Mucosa of stomach (tissue), 1 donor: ENCODE results near the gene KCNMA1.

Source experiments
- H3K27me3 ChIP-seq: one replicate; pipeline ENCODE4 v1.7.0; 2013; ENCODE audit warnings: mild to moderate bottlenecking, low read length; ENCODE audit not compliant: control insufficient read depth, insufficient read depth
- H3K36me3 ChIP-seq: one replicate; pipeline ENCODE4 v1.7.0; 2013; ENCODE audit warnings: low read length; ENCODE audit not compliant: control insufficient read depth, insufficient read depth
- H3K4me1 ChIP-seq: one replicate; pipeline ENCODE4 v1.7.0; 2013; ENCODE audit warnings: mild to moderate bottlenecking, low read length; ENCODE audit not compliant: control insufficient read depth, insufficient read depth
- H3K4me3 ChIP-seq: one replicate; pipeline ENCODE4 v1.7.0; 2013; ENCODE audit warnings: low read length
- H3K9ac ChIP-seq: one replicate; pipeline ENCODE4 v1.7.0; 2013; ENCODE audit warnings: mild to moderate bottlenecking, low read length, moderate library complexity
- H3K9me3 ChIP-seq: one replicate; pipeline ENCODE4 v1.7.0; 2013; ENCODE audit warnings: mild to moderate bottlenecking, low read length, moderate library complexity; ENCODE audit not compliant: control insufficient read depth
- donor health status: Pancreatic carcinoma.

KCNMA1 gene

DNA sequence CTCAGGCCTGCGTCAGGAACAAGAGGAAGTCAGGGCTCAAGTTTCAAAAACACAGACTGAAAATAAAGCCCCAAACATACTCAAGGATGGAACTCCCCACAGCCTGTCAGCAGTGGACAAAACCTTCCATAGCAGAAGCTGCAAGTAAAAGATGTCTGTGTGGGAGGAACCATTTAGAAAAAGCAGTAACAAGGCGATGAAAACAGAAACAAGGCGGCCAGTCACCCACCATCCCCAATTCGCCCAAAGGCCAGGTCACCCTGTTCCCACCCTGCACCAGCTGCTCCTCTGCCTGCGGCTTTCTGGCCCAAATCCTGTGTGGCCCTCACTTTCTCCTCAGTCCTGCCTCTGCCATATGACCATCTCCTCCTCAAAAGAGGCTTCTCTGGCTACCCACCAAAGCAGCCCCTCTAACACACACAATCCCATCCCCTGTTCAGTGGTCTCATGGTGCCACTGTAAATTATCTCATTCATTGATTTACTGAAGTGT lies 27.8 kb downstream of the KCNMA1 start:
- H3K4me3 ChIP-seq = no peak overlapping the region
- H3K4me1 ChIP-seq = peaks cover 14% of the 10 kb centered on the region
- H3K27me3 ChIP-seq = peaks cover 2% of the 10 kb centered on the region
- no peak overlapping the region for H3K9ac ChIP-seq
- no peaks in the 10 kb centered on the region for H3K9me3 ChIP-seq
- no peaks in the 10 kb centered on the region for H3K36me3 ChIP-seq

DNA sequence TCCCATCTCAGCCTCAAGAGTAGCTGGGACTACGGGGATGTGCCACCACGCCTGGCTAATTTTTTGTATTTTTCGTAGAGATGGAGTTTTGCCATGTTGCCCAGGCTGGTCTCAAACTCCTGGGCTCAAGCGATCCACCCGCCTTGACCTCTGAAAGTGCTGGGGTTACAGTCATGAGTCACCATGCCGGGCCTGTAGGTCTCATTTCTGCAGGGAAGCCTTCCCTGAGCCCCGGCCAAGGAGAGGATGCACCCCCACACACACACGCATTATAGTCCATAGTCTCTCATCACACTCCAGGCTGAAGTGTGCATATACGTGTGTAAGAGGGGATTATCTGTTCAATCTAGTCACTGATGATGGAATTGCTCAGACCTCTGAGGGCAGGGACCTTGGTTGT lies 29.3 kb downstream of the KCNMA1 start:
- Histone ChIP-seq H3K4me3 (no peak overlapping the region), H3K4me1 (peaks cover 15% of the 10 kb centered on the region), H3K9ac (no peak overlapping the region), H3K9me3 (no peaks in the 10 kb centered on the region), H3K36me3 (no peaks in the 10 kb centered on the region), H3K27me3 (peaks cover 2% of the 10 kb centered on the region)

DNA sequence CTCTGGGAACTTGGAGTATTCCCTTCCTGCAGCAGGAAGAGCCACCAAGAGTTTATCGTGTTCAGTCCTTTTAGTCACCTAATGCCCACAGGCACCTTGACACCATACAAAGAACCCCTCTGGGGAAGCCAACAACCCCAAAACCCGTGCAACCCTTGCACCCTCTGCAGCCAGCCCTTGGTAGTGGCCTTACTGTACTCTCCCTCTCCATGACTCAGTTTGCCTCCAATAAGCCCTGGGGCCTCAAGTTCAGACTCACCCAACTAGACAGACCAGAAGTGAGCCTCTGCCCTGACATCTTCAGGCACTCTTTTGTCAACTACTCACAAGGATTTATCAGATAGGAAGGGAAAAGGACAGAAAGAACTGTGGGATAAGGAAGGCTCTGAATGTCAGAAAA lies 30.9 kb downstream of the KCNMA1 start:
- no peaks in the 10 kb centered on the region for H3K36me3 ChIP-seq
- H3K9ac ChIP-seq = no peak overlapping the region
- peaks cover 20% of the 10 kb centered on the region for H3K4me1 ChIP-seq
- H3K4me3 ChIP-seq = no peak overlapping the region
- H3K9me3 ChIP-seq = no peaks in the 10 kb centered on the region
- no peaks in the 10 kb centered on the region for H3K27me3 ChIP-seq

DNA sequence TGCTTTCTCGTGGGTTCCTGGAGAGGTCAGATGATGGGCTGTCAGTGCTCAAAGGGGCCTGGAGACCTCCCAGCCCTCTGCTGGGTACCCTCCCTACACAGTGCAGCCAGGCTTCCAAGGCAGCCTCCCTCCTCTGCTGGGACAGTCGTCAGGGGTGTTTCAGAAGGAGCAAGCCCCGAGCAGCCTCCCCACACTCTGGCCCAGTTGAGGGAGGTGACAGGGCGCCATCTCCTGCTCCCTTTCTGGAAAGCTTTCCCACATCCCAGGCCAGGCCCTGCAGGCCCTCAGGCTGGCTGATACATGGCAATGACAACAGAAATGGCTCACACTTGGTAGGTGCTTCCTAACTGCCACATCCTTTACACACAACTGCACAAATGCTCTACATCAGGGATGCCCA lies 32.1 kb downstream of the KCNMA1 start:
- no peaks in the 10 kb centered on the region for H3K27me3 ChIP-seq
- H3K9me3 ChIP-seq = no peaks in the 10 kb centered on the region
- no peak overlapping the region for H3K4me3 ChIP-seq
- H3K36me3 ChIP-seq = no peaks in the 10 kb centered on the region
- H3K9ac ChIP-seq = no peak overlapping the region
- peaks cover 24% of the 10 kb centered on the region for H3K4me1 ChIP-seq

DNA sequence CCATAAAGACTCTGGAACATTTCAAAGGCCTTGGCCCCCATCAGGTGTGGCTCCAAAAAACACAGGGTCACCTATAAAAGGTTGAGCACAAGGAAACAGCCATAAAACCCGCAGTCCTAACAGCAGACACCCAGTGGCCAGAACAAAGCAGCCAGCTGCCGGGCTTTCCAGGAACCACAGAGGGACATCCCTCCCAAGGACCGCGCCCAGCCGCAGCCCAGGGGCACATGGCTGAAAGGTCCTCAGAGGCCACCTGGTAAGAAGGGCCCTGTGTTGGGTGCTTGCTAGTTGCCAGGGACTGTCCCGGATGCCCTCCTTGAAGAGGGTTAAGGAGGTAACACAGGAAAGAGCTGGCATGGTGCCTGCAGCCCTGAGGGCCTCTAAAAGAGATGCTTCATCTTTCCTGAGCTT lies 32.7 kb downstream of the KCNMA1 start:
- Histone ChIP-seq H3K9me3 (no peaks in the 10 kb centered on the region), H3K4me1 (peaks cover 24% of the 10 kb centered on the region), H3K27me3 (no peaks in the 10 kb centered on the region), H3K36me3 (no peaks in the 10 kb centered on the region), H3K9ac (no peak overlapping the region), H3K4me3 (no peak overlapping the region)

DNA sequence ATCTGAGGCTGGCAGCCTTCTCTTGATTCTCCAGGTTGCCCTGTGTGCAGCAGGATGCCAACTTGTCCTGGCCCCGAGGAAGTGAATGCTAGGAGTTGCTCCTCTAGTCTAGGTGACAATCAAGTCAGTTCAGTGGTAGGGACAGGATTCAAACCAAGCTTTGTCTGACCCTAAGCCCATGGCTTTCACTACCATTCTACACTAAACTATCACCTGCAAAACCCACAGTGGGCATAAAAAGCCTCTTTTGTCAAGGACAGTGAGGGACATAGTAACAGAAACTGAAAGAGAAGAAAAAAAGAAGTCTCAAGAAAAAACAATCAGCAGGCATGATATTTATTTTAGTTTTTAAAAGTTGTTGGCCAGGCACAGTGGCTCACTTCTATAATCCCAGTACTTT lies 33.5 kb downstream of the KCNMA1 start:
- Histone ChIP-seq H3K9ac (no peak overlapping the region), H3K4me3 (no peak overlapping the region), H3K27me3 (no peaks in the 10 kb centered on the region), H3K9me3 (no peaks in the 10 kb centered on the region), H3K4me1 (peaks cover 24% of the 10 kb centered on the region), H3K36me3 (no peaks in the 10 kb centered on the region)

DNA sequence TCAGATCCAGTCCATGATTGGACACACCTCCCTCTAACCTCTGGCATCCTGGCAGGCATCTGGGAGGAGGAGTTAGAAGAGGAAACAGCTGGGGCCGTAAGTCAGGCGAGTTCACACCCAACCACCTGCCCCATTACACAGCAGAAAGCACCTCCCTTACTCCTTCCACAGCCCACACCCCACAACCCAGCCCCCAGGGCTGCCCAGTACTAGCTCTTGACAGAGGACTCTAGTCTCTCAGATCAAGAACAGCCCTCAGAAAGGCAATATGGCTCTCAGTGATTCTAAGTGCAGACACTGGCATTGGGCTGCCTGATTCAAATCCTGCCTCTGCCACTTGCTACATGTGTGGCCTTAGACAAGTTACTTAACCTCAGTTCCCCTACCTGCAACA lies 34.1 kb downstream of the KCNMA1 start:
- Histone ChIP-seq H3K27me3 (no peaks in the 10 kb centered on the region), H3K36me3 (no peaks in the 10 kb centered on the region), H3K4me3 (no peak overlapping the region), H3K9me3 (no peaks in the 10 kb centered on the region), H3K4me1 (peaks cover 24% of the 10 kb centered on the region), H3K9ac (no peak overlapping the region)

DNA sequence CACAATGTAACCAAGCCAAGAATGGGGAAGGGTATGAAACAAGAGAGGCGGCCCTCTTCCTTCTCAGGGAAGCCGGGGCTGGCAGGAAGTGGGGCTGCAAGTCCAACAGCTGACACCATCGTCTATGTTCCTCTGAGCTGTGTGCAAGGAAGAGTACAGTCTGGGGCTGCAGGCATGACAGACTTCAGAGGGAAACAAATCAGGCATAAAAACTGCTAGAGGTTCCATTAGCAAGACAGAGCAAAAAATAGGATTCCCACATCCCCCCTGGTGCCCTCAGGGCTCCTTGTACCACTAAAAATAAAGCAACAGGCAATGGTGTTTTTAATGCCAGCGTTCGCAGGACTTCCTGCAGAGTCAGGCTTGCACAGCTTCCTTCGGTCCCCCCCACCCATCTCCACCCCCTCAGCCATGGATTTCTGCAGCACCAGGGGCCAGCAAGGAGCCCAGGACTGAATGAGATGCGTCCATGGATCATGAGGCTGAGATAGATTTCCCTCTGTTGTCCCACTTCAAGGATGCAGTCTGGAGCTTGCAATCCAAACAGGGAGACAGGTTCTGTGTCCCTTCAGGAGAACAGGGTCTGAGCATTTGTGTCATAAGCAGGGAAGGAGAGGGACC lies 34.6 kb downstream of the KCNMA1 start:
- no peak overlapping the region for H3K9ac ChIP-seq
- H3K4me3 ChIP-seq = no peak overlapping the region
- H3K36me3 ChIP-seq = no peaks in the 10 kb centered on the region
- no peaks in the 10 kb centered on the region for H3K27me3 ChIP-seq
- peaks cover 24% of the 10 kb centered on the region for H3K4me1 ChIP-seq
- H3K9me3 ChIP-seq = no peaks in the 10 kb centered on the region

DNA sequence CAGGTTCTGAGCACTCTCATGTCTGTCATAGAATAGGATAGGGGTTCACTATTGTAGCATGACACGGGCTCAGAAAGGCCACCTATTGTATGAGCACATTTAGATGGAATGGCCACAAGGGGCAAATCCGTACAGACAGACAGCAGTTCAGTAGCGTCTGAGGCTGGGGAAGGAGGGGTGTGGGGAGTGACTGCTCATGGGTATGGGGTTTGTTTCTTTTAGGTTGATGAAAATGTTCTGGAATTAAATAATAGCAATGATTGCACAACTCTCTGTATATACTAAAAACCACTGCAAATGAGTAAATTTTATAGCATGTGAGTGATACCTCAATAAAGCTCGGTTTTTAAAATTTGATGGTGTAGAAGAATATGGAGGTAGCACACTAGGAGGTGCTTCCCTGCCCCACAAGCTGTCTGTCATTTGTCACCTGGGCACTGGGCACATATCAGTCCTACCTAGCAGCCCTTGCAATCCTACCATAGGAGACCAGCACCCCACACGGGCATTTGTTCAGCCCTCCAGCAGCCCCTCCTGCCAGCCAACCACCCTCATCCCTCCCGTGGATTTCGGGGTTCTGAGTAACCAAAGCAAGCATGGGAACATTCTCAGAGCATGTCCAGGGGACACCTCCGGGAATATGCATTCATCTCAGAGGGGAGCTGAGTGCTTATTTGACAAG lies 35.2 kb downstream of the KCNMA1 start:
- Histone ChIP-seq H3K4me1 (peaks cover 24% of the 10 kb centered on the region), H3K36me3 (no peaks in the 10 kb centered on the region), H3K9ac (no peak overlapping the region), H3K4me3 (no peak overlapping the region), H3K9me3 (no peaks in the 10 kb centered on the region), H3K27me3 (no peaks in the 10 kb centered on the region)

DNA sequence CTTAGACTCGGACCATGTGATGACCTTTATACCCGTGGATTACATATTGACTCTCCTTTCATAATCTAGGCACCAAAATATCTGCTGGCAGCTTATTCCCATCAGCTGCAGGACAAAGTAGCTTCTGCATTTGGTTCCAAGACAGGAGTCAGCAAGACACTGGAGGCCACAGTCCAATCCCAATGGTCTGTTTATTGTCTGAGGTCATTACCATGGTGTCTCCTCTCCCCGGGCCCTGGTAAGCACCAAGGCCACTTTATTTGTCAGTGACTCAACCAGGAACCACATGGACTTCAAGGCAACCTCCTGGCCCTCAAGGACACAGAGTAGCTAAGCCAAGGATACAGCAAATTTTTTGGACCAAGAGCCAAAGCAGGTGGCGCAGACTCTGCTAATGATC lies 36.1 kb downstream of the KCNMA1 start:
- H3K4me3 ChIP-seq = no peak overlapping the region
- H3K9me3 ChIP-seq = no peaks in the 10 kb centered on the region
- H3K9ac ChIP-seq = no peak overlapping the region
- H3K36me3 ChIP-seq = no peaks in the 10 kb centered on the region
- no peaks in the 10 kb centered on the region for H3K27me3 ChIP-seq
- H3K4me1 ChIP-seq = peaks cover 24% of the 10 kb centered on the region

DNA sequence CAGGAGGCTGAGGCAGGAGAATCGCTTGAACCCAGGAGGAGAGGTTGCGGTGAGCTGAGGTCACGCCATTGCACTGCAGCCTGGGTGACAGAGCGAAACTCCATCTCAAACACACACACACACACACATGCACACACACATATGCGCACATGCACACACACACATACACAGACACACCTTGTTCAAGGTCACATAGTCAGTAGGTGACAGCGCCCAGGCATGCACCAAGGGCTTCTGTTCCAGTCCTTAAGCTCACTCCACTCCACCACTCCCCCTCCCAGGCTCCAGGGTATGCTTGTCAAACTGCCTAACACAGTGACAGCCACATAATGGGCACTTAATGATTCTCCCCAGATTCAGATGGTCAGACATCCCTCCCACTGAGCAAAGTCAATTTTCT lies 37.0 kb downstream of the KCNMA1 start:
- H3K9ac ChIP-seq = no peak overlapping the region
- no peaks in the 10 kb centered on the region for H3K27me3 ChIP-seq
- H3K4me1 ChIP-seq = peaks cover 24% of the 10 kb centered on the region
- no peaks in the 10 kb centered on the region for H3K9me3 ChIP-seq
- H3K4me3 ChIP-seq = no peak overlapping the region
- H3K36me3 ChIP-seq = no peaks in the 10 kb centered on the region

DNA sequence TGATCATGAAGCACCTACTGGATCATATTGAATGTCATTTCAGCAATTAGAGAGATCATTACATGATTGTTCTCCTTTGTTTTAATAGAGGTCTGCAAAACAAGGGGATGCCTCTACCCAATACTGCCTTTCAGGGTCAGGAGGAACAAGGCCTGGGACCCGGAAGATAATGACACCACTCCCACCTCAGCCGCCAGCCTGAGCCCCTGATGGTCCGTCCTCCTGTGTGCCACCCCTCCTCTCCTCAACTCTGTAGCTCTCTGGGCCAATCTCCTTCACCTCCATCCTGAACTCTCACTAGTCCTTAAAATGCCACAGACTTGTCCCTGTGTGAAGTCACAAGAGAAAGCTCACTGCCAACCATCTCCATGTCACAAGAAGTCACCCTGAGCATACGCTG lies 38.0 kb downstream of the KCNMA1 start:
- Histone ChIP-seq H3K36me3 (no peaks in the 10 kb centered on the region), H3K9me3 (no peaks in the 10 kb centered on the region), H3K27me3 (no peaks in the 10 kb centered on the region), H3K9ac (no peak overlapping the region), H3K4me1 (peaks cover 24% of the 10 kb centered on the region), H3K4me3 (no peak overlapping the region)
